RKO (cell line): ENCODE data around the gene CLPSL1.

Experiments used
- DNase-seq: peaks from one replicate; pipeline ENCODE4 v3.0.0-alpha.2; 2016; ENCODE audit warnings: low spot score

CLPSL1 gene

DNA sequence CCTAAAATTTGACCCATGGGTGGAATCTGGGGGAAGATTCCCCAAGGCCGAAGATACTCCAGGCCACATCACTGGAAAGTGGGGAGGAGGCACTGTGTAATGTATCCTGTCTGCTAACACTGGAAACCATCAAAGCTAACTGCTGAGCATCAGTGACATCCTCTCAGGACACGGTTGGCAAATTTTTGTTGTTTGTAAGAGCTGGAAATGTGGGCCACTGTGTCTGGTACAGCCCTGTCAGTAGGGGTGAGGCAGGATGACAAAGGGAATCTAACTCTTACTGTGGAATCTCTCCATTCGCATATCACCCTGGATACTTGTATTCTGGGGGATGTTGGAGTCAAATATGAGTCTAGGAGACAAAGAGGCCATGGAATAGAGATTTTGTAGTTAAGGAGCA, 21.4 kb upstream of the CLPSL1 start:
- DNase-seq: no peak

DNA sequence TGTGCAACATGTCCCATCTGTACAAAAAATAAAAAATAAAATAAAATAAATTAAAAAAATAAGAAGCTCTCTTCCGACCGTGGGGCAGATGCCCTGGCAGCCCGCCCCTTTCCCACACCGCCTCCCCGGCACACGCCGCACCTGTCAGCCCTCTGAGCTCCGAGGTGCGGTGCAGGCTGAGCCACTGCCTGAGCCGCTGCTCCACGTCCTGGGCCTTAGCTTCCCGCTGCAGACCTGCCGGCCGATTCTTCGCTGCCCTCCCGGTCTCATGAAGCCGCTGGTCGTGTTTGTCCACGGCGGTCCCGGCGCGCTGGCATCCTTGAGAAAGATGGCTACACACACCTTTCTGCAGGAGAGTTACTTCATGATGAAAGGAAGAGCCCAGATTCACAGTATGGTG, 15.1 kb upstream of the CLPSL1 start:
- DNase-seq: no peak

- no peak for DNase-seq
These were observed 11.6 kb upstream of the CLPSL1 start for GRCh38 chr6:35769211-35769610.

GRCh38 chr6:35771343-35771627, 9.5 kb upstream of the CLPSL1 start:
- no peak for DNase-seq

- DNase-seq: no peak
These were observed 6.6 kb upstream of the CLPSL1 start for GRCh38 chr6:35774116-35774794.

DNA sequence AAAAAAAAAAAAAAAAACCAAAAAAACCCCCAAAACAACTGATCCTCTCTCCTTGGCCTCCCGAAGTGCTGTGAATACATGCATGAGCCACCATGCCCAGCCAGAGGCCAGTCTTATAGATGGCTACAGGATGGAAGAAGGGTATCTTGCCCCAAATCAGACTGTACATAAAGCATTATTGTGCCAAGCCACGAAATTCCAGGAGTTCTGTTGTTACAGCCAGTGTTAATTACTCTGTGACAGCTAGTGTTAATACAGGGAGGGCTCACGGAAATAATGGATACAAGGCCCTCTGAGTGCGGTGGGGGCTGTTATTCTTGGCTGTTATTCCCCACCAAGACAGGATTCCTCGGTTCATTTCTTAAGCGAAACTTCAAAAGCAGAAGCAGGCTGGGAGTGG, 5.8 kb upstream of the CLPSL1 start:
- DNase-seq: no peak

DNA sequence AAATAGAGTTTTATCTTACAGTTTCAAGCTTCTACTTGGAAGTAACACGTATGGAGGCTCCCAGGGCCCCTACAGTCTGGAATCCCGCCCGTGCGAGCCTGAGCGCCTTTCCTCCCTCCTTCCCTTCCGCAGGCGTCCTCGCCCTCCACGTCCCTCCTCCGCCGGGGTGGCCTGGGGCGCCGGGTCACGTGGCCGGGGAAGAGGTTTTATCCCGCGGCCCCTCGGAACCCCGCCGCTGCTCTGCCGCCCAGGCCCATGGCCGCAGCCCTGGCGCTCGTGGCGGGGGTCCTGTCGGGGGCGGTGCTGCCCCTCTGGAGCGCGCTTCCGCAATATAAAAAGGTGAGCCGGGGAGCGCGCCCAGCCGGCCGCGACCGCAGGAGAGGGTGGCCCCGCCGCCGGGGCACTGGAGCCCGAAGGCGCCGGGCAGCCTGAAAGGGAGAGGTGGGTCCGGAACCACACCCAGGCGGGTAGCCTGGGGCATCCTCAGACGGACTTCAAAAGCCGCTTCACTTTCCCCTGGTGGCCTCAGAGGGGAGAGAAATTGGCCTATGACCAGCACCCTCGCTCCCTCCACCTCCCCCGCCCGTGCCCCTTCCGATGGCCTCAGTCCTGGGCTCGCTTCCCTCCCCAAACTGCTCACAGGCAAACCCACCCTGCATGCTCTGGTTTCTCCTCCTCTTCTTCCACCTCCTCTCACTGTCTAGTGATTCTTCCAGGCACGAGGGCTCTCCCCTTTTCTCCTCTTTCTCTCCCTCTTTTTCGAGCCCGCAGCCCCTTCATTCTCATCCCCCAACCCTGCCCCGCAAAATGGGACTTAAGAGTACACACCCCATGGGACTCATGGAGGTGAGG, 4.2 kb upstream of the CLPSL1 start, which contains the start of gene CLPSL2:
CLPSL2 (plus strand) TSS at position 235 of the 852 bp plus-strand sequence; CDS start at position 256, 21 bp downstream.
- no peak for DNase-seq

DNA sequence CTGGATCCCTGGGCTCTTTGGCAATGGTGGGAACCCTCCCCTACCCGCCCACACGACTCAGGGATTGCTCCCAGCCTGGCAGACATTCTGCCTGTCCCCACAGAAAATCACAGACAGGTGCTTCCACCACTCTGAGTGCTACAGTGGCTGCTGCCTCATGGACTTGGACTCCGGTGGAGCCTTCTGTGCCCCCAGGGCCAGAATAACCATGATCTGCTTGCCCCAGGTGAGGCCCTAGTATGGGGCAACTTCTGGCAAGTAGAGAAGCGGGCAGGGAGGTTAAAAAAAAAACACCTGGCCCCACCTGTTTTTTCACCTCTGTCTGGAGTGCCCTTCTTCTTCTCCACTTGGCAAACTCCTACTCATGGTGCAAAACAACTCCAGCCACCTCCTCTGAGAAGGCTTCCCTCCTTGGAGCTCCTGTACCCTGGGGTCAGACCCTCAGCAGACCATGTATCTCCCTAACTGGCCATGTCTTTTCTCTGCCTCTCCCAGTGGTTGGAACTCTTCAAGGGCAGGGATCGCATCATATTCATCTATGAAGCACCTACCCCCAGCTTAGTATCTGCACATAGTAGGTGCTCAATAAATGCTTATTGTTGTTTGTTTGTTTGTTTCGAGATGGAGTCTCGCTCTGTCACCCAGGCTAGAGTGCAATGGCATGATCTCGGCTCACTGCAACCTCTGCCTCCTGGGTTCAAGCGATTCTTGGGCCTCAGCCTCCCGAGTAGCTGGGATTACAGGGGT, 3.3 kb upstream of the CLPSL1 start:
- DNase-seq: no peak

DNA sequence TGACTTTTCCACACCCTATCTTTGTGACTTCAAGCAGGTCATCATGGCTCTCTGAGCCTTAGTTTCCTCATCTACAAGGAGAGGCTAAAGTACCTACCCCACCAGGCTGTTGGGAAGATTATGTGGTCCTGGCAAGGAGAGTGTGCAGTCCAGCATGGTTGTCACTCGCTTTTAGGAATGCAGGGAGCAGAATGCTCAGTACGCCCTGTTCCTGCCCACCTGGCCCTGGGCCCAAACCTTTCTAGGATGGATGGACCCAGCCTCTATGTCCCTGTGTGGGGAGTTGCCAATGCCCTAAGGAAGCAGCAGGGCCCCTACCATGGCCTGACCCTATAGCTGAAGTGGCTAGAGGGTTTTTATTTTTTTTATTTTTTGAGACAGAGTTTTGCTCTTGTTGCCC, 2.4 kb upstream of the CLPSL1 start:
- DNase-seq: no peak

DNA sequence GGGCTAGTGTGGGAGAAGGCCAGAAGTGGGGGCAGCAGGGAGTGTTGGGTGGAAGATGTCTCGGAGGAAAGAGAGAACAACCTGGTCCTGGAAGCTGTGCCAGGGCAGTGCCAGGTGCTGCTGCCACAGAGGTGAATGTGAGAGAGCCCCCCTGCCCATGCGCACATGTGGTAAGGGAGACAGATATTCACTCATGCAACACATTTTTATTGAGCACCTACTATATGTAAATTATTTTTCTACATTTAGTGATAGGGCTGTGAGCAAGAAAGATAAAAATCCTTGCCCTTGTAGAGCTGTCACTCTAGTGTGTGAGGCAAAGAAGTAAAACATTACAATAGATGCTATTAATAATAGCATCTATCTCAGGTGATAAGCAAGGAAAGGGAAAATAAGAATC, 471 bp downstream of the CLPSL1 start:
- DNase-seq: no peak

DNA sequence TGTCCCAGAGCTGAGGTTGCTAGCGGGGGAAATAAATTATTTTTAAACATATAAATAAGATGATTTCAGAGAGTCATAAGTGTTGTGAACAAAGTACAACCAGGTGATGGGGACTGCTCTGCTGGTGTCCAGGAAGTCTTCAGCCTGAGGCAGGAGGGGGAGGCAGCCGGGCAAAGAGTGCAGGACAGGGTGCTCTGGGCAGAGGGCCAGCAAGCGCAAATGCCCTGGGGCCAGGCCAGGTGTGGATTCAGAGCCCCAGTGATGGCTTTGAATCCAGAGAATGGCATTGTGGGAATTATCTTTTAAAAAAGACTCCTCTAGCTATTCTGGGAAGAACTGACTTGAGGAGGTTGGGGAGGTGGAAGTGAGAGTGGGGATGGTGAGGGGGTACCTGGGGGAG, 1.6 kb downstream of the CLPSL1 start:
- no peak for DNase-seq

GRCh38 chr6:35784200-35784599, 3.4 kb downstream of the CLPSL1 start:
- DNase-seq: no peak

- no peak for DNase-seq
These were observed 5.5 kb downstream of the CLPSL1 start for GRCh38 chr6:35786272-35786671.

- DNase-seq: no peak
These were observed 6.0 kb downstream of the CLPSL1 start for GRCh38 chr6:35786810-35787209.

DNA sequence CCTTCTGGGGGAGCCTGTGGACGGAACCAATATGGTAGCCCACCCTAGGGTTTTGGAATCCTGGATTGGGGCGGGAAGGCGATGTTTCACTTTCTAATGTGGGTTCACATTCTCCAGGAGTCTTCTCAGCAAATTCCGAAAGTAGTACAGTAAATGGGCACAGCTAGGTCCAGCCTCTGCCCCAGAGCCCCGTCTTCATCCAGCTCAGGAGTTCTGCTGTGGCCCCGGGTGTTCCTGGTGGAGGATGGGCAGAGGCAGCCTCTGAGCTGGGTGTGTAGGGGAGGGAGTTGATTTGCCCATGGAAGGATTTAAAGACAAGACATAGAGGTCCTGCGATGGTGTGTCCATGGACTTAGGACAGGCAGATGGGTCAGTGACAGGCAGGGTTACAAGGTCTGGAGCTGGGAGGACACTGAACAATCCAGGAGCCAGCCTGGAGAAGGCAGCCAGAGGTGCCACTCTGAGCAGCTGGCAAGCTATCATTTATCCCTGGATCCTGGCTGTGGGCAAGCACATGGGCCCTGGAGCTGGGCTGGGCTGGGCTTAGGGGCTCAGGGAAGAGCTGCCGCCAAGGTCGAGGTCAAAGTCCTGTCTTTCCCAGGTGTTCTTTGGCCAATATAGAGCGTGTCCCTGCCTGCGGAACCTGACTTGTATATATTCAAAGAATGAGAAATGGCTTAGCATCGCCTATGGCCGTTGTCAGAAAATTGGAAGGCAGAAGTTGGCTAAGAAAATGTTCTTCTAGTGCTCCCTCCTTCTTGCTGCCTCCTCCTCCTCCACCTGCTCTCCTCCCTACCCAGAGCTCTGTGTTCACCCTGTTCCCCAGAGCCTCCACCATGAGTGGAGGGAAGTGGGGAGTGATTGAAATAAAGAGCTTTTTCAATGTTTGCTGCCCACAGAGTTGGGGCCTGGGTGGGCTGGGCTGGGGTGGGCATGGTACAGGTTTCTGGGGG, 6.7 kb downstream of the CLPSL1 start:
- DNase-seq: no peak

- DNase-seq: no peak
These were observed 7.7 kb downstream of the CLPSL1 start for GRCh38 chr6:35788423-35788982.

- DNase-seq: no peak
These were observed 9.9 kb downstream of the CLPSL1 start for GRCh38 chr6:35790683-35791082.

- DNase-seq: no peak
These were observed 14.0 kb downstream of the CLPSL1 start for GRCh38 chr6:35794536-35795452.

DNA sequence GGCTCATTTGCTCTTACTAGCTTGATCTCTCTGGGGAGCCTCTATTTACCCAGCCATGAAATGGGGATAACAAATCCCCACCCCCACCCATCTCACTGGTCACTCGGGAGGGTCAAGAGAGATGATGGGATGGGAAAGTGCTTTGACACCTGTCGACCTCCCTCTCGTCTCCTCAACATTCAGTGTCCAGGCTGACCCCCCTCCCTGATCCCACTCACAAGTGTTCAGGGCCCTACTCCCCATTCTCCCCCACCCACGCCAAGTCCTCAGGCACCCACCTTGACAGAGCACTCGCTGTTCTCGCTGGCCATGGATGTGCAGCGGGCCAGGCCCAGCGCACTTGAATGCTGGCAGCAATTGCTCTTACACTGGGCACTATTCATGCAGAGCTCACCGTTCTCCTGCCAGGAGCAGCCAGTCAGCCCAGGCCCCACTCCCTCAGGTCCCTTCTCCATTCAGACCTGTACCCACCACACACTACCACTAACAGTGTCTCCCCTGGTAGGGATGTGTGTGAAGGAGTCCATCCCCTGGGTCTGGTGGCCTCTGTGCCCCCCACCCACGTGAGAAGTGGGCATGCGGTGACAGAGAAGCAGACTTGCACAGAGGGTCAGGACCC, 14.7 kb downstream of the CLPSL1 start:
- DNase-seq: no peak

DNA sequence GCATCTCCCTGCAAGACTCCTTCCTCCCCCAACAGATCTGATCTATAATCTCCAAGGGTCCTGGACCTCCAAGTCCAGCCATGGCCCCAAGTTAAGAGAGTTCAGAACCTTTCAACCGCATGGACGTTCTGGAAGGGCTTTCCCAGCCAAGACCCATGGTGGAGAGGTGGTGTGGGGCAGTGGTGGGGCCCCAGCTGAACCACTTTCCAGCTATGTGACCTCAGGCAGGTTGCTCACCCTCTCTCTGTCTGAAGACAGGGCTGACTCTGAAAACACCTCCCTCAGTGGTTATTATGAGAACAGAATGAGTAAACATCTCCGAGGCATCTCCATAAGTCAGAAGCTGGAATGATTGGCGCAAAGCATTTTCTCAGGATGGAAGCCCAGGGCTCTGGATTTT, 15.4 kb downstream of the CLPSL1 start:
- no peak for DNase-seq
